Measurements from ENCODE around the gene USP37. TPM values are rescaled to one million over a fixed set of nuclear protein-coding genes. Genes with fewer than 3 reads are reported as not detected.

Gene USP37
- total and polyA plus RNA-seq, 2 of the 4 experiments (the other 2 are of a cell fraction), result 1.6 to 6.5 TPM

DNA sequence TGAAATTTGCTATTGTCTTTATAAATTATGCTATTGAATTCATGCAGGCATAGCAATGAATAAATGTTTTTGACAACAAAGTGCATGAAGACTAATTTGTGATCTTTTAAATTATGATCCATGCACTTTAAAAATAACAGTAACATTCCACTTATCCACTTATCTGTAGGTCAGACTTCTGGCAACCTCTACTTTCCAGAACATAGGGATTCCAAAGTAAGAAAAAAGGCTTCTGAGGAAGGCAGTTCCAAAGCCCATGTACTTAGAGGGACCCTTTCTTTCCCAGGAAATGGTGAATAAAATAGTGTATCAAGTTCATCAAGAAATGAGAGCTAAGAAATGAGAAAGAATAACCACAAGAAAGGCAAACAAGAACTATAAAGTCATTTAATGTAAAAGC, 90.9 kb downstream of the USP37 start:
- Histone ChIP-seq H4K91ac (ENCODE audit: insufficient read depth, low read depth, low read length) (no peak overlapping the region), H2BK120ac (ENCODE audit: low read depth, low read length) (no peak overlapping the region), H4K20me1 (ENCODE audit: insufficient read depth, low read length) (no peaks in the 10 kb centered on the region), H3K9me3 (ENCODE audit: control insufficient read depth, insufficient read depth, low read length) (no peaks in the 10 kb centered on the region), H3K27me3 (ENCODE audit: control insufficient read depth, insufficient read depth, low read length) (no peaks in the 10 kb centered on the region), H2BK15ac (ENCODE audit: low read depth, low read length) (no peak overlapping the region), H3K4me2 (ENCODE audit: low read depth, low read length) (no peak overlapping the region), H2AK9ac (replicated peaks; ENCODE audit: low read depth, low read length, poor library complexity) (no peak overlapping the region), H3K36me3 (ENCODE audit: control insufficient read depth, insufficient read depth, low read length) (peaks cover 6% of the 10 kb centered on the region), H3K9ac (ENCODE audit: low read depth, low read length) (no peak overlapping the region), H2BK20ac (ENCODE audit: low read depth, low read length) (no peak overlapping the region), H4K5ac (ENCODE audit: low read depth, low read length) (no peak overlapping the region), H3K9me1 (ENCODE audit: insufficient read depth, low read length) (no peaks in the 10 kb centered on the region), H2BK5ac (ENCODE audit: low read depth, low read length, poor library complexity, severe bottlenecking) (no peak overlapping the region), H3K18ac (ENCODE audit: low read depth, low read length) (no peak overlapping the region), H2AK5ac (ENCODE audit: low read depth, low read length) (no peak overlapping the region), H3K14ac (replicated peaks; ENCODE audit: low read depth, low read length) (no peak overlapping the region), H3K79me1 (ENCODE audit: low read depth in 1 of 2, low read length in 2 of 2) (peaks cover 2 to 3% of the 10 kb centered on the region in 2 experiments; a peak in 2 of 4 replicates), H3K23ac (ENCODE audit: low read depth, low read length) (no peak overlapping the region), H4K8ac (ENCODE audit: low read depth in 2 of 2, low read length in 2 of 2) (no peak overlapping the region), H3K4me1 (ENCODE audit: control insufficient read depth, insufficient read depth, low read length) (peaks cover 3% of the 10 kb centered on the region; the same call in 1 of the 2 replicates), H3K4ac (ENCODE audit: low read depth, low read length) (no peak overlapping the region), H3K4me3 (ENCODE audit: insufficient read depth, low read depth, low read length) (no peak overlapping the region), H3K56ac (ENCODE audit: extremely low read depth, insufficient read depth, low read length) (no peak overlapping the region), H3K27ac (ENCODE audit: insufficient read depth, low read length) (no peak overlapping the region), H2AFZ (replicated peaks; ENCODE audit: low read length, poor library complexity) (no peak overlapping the region)
- ATAC-seq (ENCODE audit: low read depth), result no peak
- no TSS peak for BruUV-seq (replicated peaks)
- POLR2A ChIA-PET (ENCODE audit: unreplicated experiment), result no interaction called here
- in situ Hi-C loops (cut with MboI; ENCODE audit: low sequenced_read_pairs), result no loop called here
- no peak for DNase-seq
- dilution Hi-C loops (cut with HindIII; ENCODE audit: low sequenced_read_pairs, unreplicated experiment), result no loop called here
- intact Hi-C loops (cut with micrococcal nuclease), result loop anchor here (10.0 kb wide), 1 partner anchor 168 kb away; no protein-coding TSS in a partner anchor
- no peak for TF ChIP-seq RAD21 (IDR thresholded peaks at IDR 0.05; ENCODE audit: low read length)
- TF ChIP-seq, protein P1, sequence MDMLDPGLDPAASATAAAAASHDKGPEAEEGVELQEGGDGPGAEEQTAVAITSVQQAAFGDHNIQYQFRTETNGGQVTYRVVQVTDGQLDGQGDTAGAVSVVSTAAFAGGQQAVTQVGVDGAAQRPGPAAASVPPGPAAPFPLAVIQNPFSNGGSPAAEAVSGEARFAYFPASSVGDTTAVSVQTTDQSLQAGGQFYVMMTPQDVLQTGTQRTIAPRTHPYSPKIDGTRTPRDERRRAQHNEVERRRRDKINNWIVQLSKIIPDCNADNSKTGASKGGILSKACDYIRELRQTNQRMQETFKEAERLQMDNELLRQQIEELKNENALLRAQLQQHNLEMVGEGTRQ (IDR thresholded peaks at IDR 0.05; ENCODE audit: low read depth, low read length), result no peak
- no peak for TF ChIP-seq MXI1 (IDR thresholded peaks at IDR 0.05; ENCODE audit: borderline replicate concordance, low read depth, low read length)
- TF ChIP-seq FOS (IDR thresholded peaks at IDR 0.05; ENCODE audit: low read depth, low read length), result no peak
- TF ChIP-seq RFX5 (IDR thresholded peaks at IDR 0.05; ENCODE audit: low read depth, low read length), result no peak
- TF ChIP-seq RCOR1 (IDR thresholded peaks at IDR 0.05; ENCODE audit: insufficient replicate concordance, low read length), result no peak
- no peak for TF ChIP-seq NFE2L2 (IDR thresholded peaks at IDR 0.05; ENCODE audit: low read depth, low read length)
- CTCF ChIA-PET, result interaction anchor here (1.3 kb wide), 1 partner anchor 11 kb away, joined by 3 read pairs; no protein-coding TSS in a partner anchor

All from IMR-90 (cell line).